HUES48 (cell line): ENCODE data around the gene PDCL2.
"Not testable (repeated sequence)": the region's sequence is repeated elsewhere in the genome, so short reads cannot be mapped to it uniquely, and the experiment has no call there.

Experiments
- H3K27ac ChIP-seq: one replicate; pipeline ENCODE4 v1.7.0; 2013; ENCODE audit warnings: low read depth, low read length, inconsistent platforms
- H3K27me3 ChIP-seq: 2 replicates; pipeline ENCODE4 v1.6.1; 2013; ENCODE audit warnings: mild to moderate bottlenecking, low read length; ENCODE audit not compliant: control insufficient read depth, insufficient read depth
- H3K36me3 ChIP-seq: 2 replicates; pipeline ENCODE4 v1.6.1; 2013; ENCODE audit warnings: low read length; ENCODE audit not compliant: control insufficient read depth, insufficient read depth
- H3K4me1 ChIP-seq: 2 replicates; pipeline ENCODE4 v1.6.1; 2013; ENCODE audit warnings: mild to moderate bottlenecking, low read length; ENCODE audit not compliant: control insufficient read depth, insufficient read depth
- H3K4me3 ChIP-seq: 2 replicates; pipeline ENCODE4 v1.5.1; 2013; ENCODE audit warnings: mild to moderate bottlenecking, low read depth, low read length
- H3K9ac ChIP-seq: 2 replicates; pipeline ENCODE4 v1.6.1; 2013; ENCODE audit warnings: mild to moderate bottlenecking, low read depth, low read length, moderate library complexity
- H3K9me3 ChIP-seq: 2 replicates; pipeline ENCODE4 v1.6.1; 2013; ENCODE audit warnings: low read length; ENCODE audit not compliant: control insufficient read depth, insufficient read depth

The PDCL2 gene, protein sequence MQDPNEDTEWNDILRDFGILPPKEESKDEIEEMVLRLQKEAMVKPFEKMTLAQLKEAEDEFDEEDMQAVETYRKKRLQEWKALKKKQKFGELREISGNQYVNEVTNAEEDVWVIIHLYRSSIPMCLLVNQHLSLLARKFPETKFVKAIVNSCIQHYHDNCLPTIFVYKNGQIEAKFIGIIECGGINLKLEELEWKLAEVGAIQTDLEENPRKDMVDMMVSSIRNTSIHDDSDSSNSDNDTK

GRCh38 chr4:55592014-55592413, at the start of gene PDCL2:
Gene PDCL2, minus strand, starts transcription at chr4:55592245. Its CDS starts 136 bp downstream, at chr4:55592109.
- H3K4me3 ChIP-seq, result no peak within 1 kb of the TSS
- no peak within 1 kb of the TSS for H3K27ac ChIP-seq
- no peaks in the 10 kb centered on the region for H3K27me3 ChIP-seq
- H3K9ac ChIP-seq, result no peak within 1 kb of the TSS
- peaks cover 2% of the 10 kb centered on the region; the same call in 1 of the 2 replicates for H3K4me1 ChIP-seq
- no peaks in the 10 kb centered on the region for H3K9me3 ChIP-seq
- no peaks in the 10 kb centered on the region for H3K36me3 ChIP-seq

DNA sequence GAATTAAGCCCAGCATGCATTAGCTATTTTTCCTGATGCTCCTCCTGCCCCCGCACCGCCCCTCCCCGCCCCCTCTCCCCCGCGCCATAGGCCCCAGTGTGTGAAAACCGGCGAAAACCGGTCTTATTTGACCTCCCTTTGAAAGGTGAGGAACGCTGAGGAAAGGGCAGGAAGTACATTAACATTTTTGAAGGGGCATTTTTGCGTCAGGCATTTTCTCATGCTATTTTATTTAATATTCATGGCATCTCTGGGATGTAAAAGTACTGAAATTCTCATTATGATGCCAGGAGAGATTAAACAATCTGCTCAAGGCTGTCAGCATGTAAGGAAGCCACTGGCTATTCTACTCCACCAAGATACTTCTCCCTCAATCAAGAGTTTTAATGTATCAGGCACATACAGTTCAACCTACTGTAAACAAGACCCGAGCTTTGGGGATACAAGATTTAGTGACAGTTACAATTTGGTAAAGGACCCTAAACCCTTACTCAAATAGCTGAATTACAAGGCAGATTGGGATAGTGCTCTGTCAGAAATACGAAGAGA, 45.3 kb upstream of the PDCL2 start:
- Histone ChIP-seq H3K9me3 (no peaks in the 10 kb centered on the region), H3K27ac (peak overlapping the region; percentile 85), H3K36me3 (no peaks in the 10 kb centered on the region), H3K9ac (peak overlapping the region; percentile 23; the same call in 1 of the 2 replicates), H3K27me3 (peaks cover 28% of the 10 kb centered on the region), H3K4me1 (peaks cover 39% of the 10 kb centered on the region), H3K4me3 (peak overlapping the region; percentile 69)

GRCh38 chr4:55636656-55636999, 44.6 kb upstream of the PDCL2 start:
- no peaks in the 10 kb centered on the region for H3K9me3 ChIP-seq
- H3K4me1 ChIP-seq, result peaks cover 46% of the 10 kb centered on the region
- H3K9ac ChIP-seq, result peak overlapping the region; percentile 57; the same call in 1 of the 2 replicates
- peak overlapping the region; percentile 69 for H3K4me3 ChIP-seq
- peaks cover 28% of the 10 kb centered on the region for H3K27me3 ChIP-seq
- peak overlapping the region; percentile 54 for H3K27ac ChIP-seq
- H3K36me3 ChIP-seq, result no peaks in the 10 kb centered on the region

- peaks cover 46% of the 10 kb centered on the region for H3K4me1 ChIP-seq
- peak within 1 kb of the TSS; percentile 57 for H3K9ac ChIP-seq
- peak within 1 kb of the TSS; percentile 69 for H3K4me3 ChIP-seq
- H3K27me3 ChIP-seq, result peaks cover 28% of the 10 kb centered on the region
- peak within 1 kb of the TSS; percentile 54 for H3K27ac ChIP-seq
- H3K9me3 ChIP-seq, result no peaks in the 10 kb centered on the region
- no peaks in the 10 kb centered on the region for H3K36me3 ChIP-seq
Observed at GRCh38 chr4:55635741-55636655, 44.0 kb upstream of the PDCL2 start, which contains the start of gene NMU. Gene NMU, minus strand, starts transcription at chr4:55636298. Its CDS starts 106 bp downstream, at chr4:55636192.

DNA sequence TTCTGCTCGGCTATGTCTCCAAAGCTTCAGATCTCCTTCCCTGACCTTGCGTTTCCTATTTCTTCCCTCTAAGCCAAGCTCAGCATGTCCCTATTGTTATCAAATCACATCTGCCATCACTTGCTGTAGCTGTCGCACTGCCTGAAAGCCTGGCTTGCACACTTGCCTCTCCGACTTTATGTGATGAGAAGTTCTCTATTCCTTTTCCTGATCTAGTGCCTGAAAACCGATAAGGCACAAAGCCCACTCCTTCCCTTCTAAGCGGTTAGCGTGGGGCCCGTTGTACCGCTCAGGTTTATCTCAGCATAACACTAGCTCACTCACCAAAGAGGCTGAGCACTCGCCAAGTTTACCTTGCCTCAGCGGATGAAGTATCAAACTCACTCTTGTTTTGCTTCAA, 43.2 kb upstream of the PDCL2 start:
- peaks cover 46% of the 10 kb centered on the region for H3K4me1 ChIP-seq
- H3K9ac ChIP-seq, result no peak overlapping the region
- no peaks in the 10 kb centered on the region for H3K9me3 ChIP-seq
- H3K27ac ChIP-seq, result no peak overlapping the region
- no peaks in the 10 kb centered on the region for H3K36me3 ChIP-seq
- H3K4me3 ChIP-seq, result peak overlapping the region; percentile 69
- peaks cover 28% of the 10 kb centered on the region for H3K27me3 ChIP-seq

DNA sequence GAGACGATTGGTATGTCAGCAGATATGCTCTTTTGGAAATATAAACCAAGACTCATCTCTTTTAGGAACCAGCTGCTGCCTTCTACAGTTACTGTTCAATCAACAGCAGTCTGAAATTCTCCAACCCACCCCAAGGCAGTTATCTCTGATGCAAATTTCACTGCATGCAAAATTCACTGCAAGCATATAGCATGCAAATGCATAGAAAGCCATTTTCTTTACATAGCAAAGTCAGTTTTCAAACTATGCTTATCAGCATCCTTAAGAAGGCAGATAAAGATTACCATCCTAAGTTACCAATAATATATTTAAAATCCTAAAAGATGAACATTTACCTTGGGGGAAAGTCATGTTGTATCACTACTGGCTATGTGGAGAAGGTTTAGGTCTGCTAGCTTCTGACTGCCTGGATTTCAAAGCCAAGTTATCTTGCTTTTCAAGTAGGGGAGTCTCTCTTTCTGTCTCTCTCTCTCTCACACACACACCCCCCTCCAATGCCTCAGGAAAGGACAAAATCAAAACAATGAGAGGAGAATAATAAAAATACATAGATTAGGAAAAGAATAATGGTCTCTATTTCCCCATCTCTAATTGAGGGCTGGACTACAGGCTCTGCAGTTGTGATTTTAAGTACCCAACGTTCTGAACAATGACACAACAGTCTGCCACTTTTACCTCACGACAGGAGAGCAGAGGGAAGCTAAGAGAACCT, 42.5 kb upstream of the PDCL2 start:
- Histone ChIP-seq H3K9me3 (no peaks in the 10 kb centered on the region), H3K36me3 (peaks cover 3% of the 10 kb centered on the region), H3K27ac (no peak overlapping the region), H3K9ac (no peak overlapping the region), H3K4me3 (peak overlapping the region; percentile 69), H3K27me3 (peaks cover 28% of the 10 kb centered on the region), H3K4me1 (peaks cover 46% of the 10 kb centered on the region)

DNA sequence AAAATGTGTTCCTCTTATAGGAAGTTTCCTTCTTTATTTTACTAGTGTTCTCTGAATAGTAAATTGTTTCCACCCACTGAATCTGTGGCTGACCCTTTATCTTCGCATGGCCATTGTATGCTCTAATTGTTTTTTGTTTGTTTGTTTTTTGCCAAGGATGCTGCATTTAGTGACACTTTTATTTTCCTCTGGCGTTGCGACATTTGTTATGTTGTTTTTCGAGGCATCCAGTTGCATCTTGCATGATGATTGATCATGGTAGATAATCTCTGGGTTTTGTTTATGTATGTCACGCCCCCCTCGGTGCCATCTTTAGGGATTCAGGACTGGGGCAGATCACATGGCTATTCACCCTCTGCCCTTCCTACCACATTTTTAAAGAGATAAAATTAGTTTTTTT, 41.9 kb upstream of the PDCL2 start:
- Histone ChIP-seq H3K27me3 (peaks cover 28% of the 10 kb centered on the region), H3K4me3 (peak overlapping the region; percentile 69; the same call in 1 of the 2 replicates), H3K4me1 (peaks cover 46% of the 10 kb centered on the region), H3K27ac (no peak overlapping the region), H3K9ac (no peak overlapping the region), H3K9me3 (no peaks in the 10 kb centered on the region), H3K36me3 (peaks cover 7% of the 10 kb centered on the region)

DNA sequence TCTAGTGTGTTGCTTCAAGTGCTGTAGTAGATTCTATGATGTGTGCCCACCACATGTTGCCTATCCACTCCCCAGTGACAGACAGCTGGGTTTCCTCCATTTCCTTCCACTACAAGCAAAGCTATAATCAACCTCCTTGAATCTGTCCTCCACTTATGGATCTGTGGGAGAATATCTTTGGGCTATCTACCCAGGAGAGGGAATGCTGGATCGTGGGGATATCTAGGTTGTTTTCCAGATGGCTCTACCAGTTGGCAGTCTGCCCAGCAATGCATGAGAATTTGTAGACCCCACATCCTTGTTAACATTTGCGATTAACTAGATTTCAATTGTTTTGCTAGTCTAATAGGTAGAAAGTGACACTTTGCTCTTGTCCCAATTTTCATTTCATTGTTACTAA, 33.8 kb upstream of the PDCL2 start:
- peaks cover 20% of the 10 kb centered on the region for H3K36me3 ChIP-seq
- H3K27me3 ChIP-seq, result no peaks in the 10 kb centered on the region
- H3K4me3 ChIP-seq, result no peak overlapping the region
- H3K9me3 ChIP-seq, result no peaks in the 10 kb centered on the region
- H3K4me1 ChIP-seq, result no peaks in the 10 kb centered on the region
- H3K9ac ChIP-seq, result no peak overlapping the region
- no peak overlapping the region for H3K27ac ChIP-seq

DNA sequence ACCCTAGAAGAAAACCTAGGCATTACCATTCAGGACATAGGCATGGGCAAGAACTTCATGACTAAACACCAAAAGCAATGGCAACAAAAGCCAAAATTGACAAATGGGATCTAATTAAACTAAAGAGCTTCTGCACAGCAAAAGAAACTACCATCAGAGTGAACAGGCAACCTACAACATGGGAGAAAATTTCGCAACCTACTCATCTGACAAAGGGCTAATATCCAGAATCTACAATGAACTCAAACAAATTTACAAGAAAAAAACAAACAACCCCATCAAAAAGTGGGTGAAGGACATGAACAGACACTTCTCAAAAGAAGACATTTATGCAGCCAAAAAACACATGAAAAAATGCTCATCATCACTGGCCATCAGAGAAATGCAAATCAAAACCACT, 32.0 kb upstream of the PDCL2 start:
- not testable (repeated sequence) for H3K4me3 ChIP-seq, H3K27ac ChIP-seq, H3K9ac ChIP-seq, H3K9me3 ChIP-seq, H3K4me1 ChIP-seq, H3K27me3 ChIP-seq
- H3K36me3 ChIP-seq, result peaks cover 14% of the 10 kb centered on the region; the same call in 1 of the 2 replicates

DNA sequence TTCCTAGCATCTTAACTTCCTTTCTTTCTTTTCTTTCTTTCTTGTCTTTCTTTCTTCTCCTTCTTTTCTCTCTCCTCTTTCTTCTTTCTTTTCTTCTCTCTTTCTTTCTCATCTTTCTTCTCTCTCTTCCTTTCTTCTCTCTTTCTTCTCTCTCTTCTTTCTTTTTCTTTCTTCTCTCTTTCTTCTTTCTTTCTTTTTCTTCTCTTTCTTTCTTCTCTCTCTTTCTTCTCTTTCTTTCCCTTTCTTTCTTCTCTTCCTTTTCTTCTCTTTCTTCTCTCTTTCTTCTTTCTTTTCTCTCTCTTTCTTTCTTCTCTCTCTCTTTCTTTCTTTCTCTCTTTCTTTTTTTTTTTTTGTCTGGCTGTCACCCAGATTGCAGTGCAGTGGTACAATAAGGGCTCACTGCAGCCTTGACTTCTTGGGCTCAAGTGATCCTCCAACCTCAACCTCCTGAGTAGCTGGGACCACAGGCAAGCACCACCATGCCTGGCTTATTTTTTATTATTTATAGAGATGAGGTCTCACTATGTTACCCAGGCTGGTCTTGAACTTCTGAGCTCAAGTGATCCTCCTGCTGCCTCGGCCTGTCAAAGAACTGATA, 26.6 kb upstream of the PDCL2 start:
- no peaks in the 10 kb centered on the region for H3K4me1 ChIP-seq
- no peak overlapping the region for H3K9ac ChIP-seq
- no peaks in the 10 kb centered on the region for H3K27me3 ChIP-seq
- H3K4me3 ChIP-seq, result peak overlapping the region; percentile 47; the same call in 1 of the 2 replicates
- no peaks in the 10 kb centered on the region for H3K9me3 ChIP-seq
- H3K36me3 ChIP-seq, result no peaks in the 10 kb centered on the region
- no peak overlapping the region for H3K27ac ChIP-seq
